NCI-H146 (cell line): Measurements from ENCODE around the gene CKAP2L.

Source experiments
- DNase-seq: peaks from one replicate; lab custom pipeline; 2025; lab: John Stamatoyannopoulos, UW

CKAP2L gene

DNA sequence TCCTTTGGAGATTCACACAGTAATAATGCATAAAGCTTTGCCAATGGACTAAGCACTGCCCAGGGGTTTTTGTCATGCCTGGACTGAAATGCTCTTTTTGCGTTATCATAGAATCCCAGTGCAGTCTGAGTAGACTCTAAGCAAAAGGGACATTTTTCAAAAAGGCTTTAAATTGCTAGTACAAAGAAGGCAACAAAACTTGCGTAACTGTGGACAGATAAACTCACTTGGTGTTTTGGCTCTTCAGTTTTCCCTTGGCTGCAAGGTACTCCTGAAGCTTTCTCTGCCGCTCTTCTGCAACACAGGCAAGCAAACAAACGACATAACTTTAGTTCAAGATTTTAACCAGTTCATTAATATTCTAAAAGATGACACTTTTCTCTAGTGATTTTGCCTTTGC, 2.1 kb downstream of the CKAP2L start:
- DNase-seq = no peak

DNA sequence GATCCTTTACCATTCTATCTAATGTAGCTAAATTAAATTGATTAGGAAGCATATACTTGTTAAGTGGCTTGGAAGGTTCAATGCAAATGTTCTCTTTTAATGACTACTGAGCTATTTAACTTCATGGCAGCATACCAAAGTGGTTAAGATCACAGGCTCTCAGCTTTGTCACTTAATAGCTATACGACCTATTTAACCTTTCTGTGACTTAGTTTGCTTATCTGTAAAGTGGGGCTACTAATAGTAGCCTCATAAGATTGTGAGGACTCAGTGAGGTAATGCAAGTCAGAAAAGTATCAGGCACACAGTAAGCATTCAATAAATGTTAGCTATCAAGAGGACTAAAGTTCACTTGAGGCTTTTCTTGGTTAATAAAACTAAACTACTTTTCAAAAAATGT, 4.3 kb downstream of the CKAP2L start:
- no peak for DNase-seq

DNA sequence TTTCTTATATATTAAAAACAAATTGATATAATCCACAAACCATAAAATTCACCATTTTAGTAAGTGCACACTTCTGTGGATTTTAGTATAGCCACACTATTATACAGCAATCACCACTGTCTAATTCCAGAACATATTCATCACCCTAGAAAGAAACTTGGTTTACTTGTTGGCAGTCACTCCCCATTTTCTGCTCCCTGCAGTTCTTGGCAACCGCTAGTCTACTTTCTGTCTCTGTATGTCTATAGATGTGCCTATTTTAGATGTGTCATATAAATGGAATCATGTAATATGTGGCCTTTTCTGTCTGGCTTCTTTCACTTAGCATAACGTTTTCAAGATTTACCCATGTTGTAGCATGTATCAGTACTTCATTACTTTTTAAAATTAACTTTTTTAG, 5.7 kb downstream of the CKAP2L start:
- DNase-seq = no peak

DNA sequence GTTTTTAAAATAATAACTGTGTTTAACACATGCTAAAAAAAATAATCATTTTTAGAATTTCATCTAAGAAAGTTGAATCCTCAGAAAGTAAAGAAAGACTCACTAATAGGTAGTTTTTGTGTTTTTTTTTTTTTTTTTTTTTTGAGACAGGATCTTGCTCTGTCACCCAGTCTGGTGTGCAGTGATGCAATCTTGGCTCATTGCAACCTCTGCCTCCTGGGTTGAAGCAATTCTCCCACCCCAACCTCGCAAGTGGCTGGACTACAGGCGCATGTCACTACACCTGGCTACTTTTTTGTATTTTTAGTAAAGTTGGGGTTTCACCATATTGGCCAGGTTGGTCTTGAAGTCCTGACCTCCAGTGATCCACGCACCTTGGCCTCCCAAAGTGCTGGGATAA, 7.1 kb downstream of the CKAP2L start:
- no peak for DNase-seq

DNA sequence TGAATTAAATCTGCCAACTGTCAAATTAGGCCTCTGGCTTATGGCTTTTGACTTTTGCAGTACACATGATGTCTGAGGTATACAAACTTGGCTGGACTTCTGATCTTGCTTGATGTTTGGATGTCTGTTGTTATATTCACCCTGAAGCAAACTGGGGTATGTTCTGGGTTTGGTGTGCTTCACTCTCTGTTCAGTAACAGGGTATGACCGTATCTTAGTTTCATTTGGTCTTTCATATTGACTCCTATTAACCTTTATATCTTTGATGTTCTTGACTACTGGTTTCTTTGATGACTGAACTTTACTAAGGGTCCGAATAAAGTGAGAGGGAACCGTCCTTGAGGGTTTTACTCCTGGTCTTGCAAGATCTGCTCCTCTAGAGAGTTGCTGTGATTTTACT, 8.2 kb downstream of the CKAP2L start:
- no peak for DNase-seq

DNA sequence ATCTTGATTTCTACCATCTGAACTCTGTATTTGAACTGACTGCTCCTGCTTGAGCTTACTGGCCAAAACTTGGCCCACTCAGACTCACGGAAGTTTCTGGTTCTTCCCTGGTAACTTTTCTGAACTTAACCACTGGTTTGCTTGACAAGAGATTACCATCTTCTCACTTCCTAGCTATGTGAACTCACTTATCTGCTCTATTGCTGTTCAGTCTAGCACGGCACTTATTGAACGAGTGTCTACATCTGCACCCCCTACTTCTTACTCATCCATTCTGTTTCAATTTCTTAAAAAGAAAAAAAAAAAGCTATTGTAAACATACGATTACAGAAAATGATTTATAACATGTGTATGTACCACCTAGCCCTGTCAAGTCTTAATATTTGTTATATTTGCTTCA, 9.0 kb downstream of the CKAP2L start:
- DNase-seq = no peak

GRCh38 chr2:112754564-112754963, 9.8 kb downstream of the CKAP2L start:
- DNase-seq = no peak

- DNase-seq = no peak
Measured at GRCh38 chr2:112752667-112753066, 11.7 kb downstream of the CKAP2L start.

- no peak for DNase-seq
Measured at GRCh38 chr2:112751451-112752197, 12.8 kb downstream of the CKAP2L start.

GRCh38 chr2:112750560-112750843, 13.9 kb downstream of the CKAP2L start:
- DNase-seq = no peak

DNA sequence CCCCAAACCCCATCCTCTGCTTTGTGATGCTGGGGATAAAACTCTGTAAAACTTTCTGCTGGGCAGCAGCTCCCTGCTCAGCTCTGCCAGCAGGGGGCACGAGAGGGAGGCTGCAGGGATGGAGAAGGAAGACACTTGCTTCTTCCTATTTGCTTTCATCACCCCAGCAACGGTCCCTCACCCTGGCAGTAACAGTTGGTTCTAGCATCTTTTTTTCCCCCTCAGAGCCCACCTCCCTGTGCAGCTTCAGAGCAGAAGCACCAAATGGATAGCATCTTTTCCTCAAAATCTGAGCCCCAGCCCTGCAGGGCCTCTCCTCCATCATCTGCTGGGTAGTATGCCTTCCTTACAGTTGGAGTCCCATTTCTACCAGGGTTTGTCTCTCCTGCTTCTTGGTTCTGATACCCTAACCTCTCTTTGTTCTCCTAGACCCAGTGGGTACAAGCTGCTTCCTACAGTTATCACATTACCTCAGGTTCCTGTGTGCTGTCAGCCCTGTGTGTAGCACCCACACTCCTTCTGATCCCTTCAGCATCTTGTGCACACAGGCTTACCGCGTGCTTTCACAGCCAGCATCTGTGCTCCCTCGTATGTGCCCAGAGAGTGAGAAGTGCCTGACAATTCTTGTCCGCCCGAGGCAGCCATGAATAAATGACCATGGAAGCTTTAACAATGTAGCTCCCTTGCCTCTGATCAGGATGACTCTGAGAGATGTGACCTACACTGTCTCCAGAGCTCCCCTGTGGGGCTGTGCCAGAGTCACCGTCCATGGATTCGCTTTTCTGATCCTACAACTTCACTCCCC, 14.5 kb downstream of the CKAP2L start:
- DNase-seq = peak; percentile 74

DNA sequence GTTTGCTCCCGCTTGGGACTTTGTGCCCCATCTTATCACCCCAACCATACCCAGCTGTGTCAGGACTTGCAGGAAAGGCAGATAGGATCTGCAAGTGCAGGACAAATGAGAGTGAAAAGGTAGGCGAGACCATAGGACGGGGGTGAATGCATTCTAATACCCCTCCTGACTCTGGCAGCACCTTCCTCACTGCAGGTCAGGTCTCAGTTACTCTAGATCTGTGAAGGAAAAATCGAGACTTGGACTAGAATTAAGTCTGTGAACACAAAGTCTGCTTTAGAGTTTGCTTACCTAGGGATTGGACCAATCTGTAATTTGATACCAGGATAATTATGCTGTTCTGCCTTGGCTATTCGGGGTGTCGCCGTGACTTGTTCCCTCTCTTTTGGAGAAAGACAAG, 23.9 kb downstream of the CKAP2L start:
- DNase-seq = no peak

DNA sequence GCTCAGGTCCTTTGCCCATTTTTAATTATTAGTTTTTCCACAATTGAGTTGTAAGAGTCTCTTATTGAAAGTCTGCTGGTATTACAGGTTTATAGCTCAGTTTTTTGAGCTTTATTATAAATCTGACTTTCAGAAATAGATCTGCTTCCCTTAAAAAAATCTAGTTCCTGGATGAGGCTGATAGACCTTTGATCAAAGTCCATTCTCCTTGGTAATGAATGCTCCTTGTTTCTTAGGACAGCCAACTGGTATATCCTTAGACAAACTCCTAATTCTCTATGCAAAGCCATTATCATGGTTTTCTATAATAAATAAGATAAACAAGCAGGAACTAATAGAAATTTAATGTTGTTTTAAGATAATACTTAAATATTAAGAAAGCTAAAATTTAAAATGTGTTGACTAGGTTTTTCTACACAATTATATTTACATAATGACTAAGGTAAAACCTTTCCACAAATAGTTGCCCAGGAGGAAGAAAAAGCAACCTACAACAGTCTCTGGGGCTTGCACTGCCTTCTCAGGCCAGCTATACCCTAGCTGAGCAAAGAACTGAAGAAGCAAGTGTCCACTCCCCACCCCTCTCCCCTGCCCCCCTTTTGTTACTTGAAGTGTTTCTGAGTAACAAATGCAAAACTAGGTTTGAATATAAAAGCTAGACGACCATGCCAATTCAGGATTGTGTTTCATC, 26.7 kb downstream of the CKAP2L start:
- no peak for DNase-seq

GRCh38 chr2:112733871-112734270, 30.5 kb downstream of the CKAP2L start:
- no peak for DNase-seq

- DNase-seq = no peak
Measured at GRCh38 chr2:112733456-112733855, 31.0 kb downstream of the CKAP2L start.

DNA sequence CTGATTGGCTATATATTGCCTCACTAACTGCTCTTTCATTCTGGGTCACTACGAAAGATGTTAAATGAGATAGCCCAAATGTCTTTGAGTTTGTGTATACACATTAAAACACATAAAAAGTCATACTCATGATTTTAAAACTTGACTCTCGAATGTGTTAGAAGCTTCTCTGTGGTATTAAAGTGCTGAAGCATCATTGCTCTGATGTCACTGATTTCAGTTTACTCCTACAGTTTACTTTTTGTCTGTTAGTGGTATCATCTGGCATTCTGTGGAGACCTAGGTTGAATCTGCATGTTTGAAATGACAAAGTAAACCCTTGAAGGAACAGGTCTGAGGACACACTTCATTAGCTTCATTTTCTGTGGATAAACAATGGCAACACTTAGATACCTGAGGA, 32.9 kb downstream of the CKAP2L start:
- no peak for DNase-seq

DNA sequence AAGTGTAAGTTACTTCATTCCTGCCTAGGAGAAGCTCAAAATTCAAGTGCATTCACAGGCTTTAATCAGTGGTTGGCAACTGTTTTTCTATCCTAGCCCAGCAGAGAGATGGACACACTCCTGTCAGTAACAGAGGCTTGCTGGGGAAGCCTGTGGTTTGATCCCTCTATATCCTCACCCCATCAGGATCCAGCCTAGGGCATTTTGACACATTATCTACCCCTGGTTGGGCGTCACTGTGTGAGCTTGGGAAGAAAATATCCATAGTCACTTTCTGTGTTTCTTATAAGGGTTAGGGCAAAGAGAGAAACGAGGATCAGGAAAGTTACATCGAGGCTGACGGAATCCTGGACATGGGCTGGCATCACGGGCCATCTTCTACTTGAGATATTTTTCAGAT, 33.6 kb downstream of the CKAP2L start:
- no peak for DNase-seq

DNA sequence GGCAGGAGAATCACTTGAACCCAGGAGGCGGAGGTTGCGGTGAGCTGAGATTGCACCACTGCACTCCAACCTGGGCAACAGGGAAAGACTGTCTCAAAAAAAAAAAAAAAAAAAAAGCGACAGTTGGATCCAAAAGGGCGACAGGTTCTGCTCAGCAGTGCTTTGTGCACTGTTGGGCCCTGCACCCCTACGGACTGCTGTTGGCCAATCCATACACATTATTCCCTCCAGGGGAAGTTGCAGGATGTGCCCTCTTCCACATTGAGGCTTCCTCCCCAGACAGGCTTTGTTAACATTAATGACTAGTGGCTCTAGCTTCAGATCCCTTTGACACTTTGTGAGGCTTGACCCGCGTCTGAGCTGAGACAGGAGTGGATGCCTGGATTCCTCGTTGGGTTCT, 34.2 kb downstream of the CKAP2L start:
- DNase-seq = no peak

DNA sequence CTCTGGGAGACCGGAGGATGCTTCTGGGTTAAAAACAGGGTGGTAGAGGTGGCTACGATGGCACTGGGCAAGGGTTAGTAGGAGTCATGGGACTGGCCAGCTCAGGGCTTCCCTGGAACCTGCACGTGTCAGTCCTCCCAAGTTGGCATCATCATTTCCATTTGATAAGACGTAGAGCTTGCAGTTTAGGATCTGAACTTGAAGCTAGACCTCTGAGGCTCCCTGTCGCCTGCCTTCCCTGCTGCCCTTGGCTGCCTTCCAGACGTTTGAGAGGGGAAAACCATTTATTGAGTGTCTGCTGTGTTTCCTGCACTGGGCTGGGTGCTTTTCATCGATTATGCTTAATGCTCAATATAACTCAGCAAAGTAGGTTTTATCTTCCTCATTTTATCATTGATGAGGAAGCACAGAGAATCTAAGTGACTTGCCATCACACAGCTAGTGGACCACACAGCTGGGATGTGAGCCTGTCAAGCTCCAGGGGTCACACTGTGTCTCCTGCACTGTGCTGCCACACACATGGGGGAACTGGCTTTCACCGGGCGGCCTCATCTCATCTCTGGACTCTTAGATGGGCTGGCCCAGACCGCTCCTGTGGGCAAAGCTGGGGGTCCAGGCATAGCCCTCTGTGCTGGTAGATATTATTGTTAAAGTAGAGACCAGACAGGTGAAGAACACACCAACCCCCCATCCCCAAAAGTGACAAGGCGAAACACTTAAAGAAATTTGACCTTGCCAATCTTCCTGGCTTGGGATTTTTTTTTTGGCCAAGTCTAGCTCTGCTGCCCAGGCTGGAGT, 35.8 kb downstream of the CKAP2L start:
- DNase-seq = no peak

GRCh38 chr2:112728029-112728362, 36.4 kb downstream of the CKAP2L start:
- DNase-seq = no peak

- no peak for DNase-seq
Measured at GRCh38 chr2:112727276-112728028, 37.0 kb downstream of the CKAP2L start.
